Large intestine (tissue), 3 donors: ENCODE measurements around the gene DNHD1. TPM values are rescaled to one million over a fixed set of nuclear protein-coding genes. Genes with fewer than 3 reads are reported as not detected.
A peak's percentile ranks its signal among the peaks of the same experiment; 100 is the strongest.

Experiments
- DNase-seq, 2 donors: peaks; one replicate each; pipeline versions ENCODE4 v3.0.0 to v3.0.0-alpha.2; 2013
- H3K27ac ChIP-seq: one replicate; pipeline ENCODE4 v1.5.1; 2013; ENCODE audit warnings: low read length
- H3K27me3 ChIP-seq: 2 replicates; pipeline ENCODE4 v1.6.1; 2013; ENCODE audit warnings: low read length; ENCODE audit not compliant: control insufficient read depth, insufficient read depth
- H3K36me3 ChIP-seq: 2 replicates; pipeline ENCODE4 v1.6.1; 2013; ENCODE audit warnings: low read length; ENCODE audit not compliant: control insufficient read depth, insufficient read depth
- H3K4me1 ChIP-seq: one replicate; pipeline ENCODE4 v1.6.1; 2013; ENCODE audit warnings: low read length; ENCODE audit not compliant: control insufficient read depth, insufficient read depth
- H3K4me3 ChIP-seq: one replicate; pipeline ENCODE4 v1.5.1; 2013; ENCODE audit warnings: low read length
- H3K9me3 ChIP-seq: one replicate; pipeline ENCODE4 v1.6.1; 2013; ENCODE audit warnings: mild to moderate bottlenecking, low read depth, low read length, moderate library complexity; ENCODE audit not compliant: control insufficient read depth
- whole genome bisulfite sequencing: methylation state at CpG from one replicate; pipeline ENCODE4 v1.1.5; 2013; ENCODE audit warnings: low lambda C conversion rate; ENCODE audit not compliant: insufficient coverage; 5-methylcytosine and 5-hydroxymethylcytosine counted together
- polyA plus RNA-seq: library from polyadenylated mRNA; unstranded; fragments of 120-200 nt; gene quantifications from one replicate; pipeline ENCODE4 v1.2.1, GENCODE V29; 2013

DNHD1 gene
- polyA plus RNA-seq, 1 donor = 12.2 TPM

DNA sequence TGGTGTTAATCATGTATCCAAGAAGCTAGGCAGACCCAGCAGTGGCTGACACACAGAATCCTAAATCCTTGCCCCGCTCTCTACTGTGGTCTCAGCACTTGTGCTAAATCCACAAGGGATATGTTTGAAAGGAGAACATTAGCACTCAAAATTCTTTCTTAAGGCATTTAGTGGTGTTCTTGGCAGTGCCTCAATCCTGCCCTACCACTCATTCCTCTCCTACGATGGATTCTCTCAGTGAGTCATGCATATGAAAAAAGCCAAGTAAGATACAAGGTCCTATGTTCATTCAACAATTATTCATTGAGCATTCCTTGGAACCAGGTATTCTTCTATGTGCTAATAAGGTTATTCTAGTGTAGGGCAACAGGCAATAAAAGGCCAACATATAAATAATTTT lies 75.1 kb downstream of the DNHD1 start:
- no peak overlapping the region for H3K27ac ChIP-seq

DNA sequence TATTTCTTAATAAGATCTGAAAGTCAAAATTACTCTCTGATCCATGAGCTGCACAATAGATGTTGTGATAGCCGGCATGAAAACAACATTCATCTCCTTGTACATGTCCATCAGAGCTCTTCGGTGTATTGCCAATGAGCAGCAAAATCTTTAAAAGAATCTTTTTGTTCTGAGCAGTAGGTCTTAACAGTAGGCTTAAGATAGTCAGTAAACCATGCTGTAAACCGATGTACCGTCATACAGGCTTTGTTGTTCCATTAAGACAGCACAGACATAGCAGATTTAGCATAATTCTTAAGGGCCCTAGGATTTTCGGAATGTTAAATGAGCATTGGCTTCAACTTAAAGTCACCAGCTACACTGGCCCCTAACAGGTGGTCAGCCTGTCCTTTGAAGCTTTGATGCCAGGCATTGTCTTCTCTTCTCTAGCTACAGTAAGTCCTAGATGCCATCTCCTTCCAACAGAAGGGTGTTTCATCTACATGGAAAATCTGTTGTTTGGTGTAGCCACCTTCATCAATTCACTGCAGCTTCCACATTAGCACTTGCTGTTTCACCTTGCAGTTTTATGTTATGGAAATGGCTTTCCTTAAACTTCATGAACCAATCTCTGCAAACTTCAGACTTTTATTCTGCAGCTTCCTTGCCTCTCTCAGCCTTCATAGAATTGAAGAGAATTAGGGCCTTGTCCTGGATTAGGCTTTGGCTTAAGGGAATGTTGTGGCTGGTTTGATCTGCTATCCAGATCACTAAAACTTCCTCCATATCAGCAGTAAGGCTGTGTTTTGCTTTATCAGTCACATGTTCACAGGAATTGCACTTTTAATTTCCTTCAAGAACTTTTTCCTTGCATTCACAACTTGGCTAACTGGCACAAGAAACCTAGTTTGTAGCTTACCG lies 78.0 kb downstream of the DNHD1 start:
- no peak overlapping the region for H3K27ac ChIP-seq
- no peak for DNase-seq
- H3K4me3 ChIP-seq = no peak overlapping the region
- H3K36me3 ChIP-seq = no peaks in the 10 kb centered on the region
- no peaks in the 10 kb centered on the region for H3K4me1 ChIP-seq
- H3K9me3 ChIP-seq = peaks cover 10% of the 10 kb centered on the region
- no CpG with 5 or more reads among the region's 6 CpGs for whole genome bisulfite sequencing
- H3K27me3 ChIP-seq = peaks cover 13% of the 10 kb centered on the region

More for the DNA sequence above, 75.1 kb downstream of the DNHD1 start:
- Histone ChIP-seq H3K4me3 (no peak overlapping the region), H3K27me3 (peaks cover 13% of the 10 kb centered on the region), H3K4me1 (no peaks in the 10 kb centered on the region), H3K9me3 (peaks cover 10% of the 10 kb centered on the region), H3K36me3 (no peaks in the 10 kb centered on the region)
- no CpG with 5 or more reads among the region's 2 CpGs for WGBS
- DNase-seq = no peak

DNA sequence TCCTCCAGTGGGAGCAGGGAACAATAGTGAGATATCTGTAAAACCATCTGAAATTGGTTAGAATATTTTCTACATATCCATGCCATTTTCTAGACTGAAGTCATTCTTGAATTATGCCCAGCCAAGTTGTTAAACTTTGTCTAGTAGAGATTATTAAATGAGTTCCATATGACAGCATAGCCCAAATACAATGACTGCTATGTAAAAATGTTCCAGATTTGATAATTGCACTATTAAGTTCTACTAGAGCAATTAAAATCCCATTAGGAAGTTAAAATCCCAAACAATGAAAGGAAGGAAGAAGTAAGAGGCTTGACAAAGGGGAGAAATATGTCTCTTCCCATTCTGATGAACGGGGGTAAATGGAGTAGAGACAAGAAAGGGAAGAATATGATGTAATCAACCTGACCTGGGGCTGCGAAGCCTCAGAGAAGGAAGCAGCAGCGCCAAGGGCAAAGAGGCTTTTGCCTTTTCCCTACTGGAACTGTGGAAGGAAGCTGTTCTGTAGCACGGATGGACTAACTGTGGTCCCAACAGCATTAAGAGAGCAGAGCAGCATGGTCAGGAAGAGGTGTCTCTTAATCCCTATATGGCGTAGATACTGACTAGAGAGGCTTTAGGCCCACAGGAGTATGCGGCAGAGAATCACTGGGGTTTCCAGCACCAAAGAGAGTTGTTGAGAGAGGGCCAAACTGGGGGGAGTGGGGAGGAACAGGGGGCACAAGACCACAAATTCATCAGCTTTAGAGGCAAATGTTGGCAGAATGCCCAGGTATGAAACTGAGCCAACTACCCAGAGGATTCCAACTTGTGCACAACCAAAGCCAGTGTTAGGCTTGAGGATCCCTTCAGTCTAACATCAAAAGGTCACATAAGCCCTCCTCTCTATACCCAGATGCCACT lies 79.6 kb downstream of the DNHD1 start:
- DNase-seq = peak; percentile 26 to 31
- Histone ChIP-seq H3K4me1 (no peaks in the 10 kb centered on the region), H3K4me3 (no peak overlapping the region), H3K27me3 (peaks cover 2% of the 10 kb centered on the region), H3K36me3 (no peaks in the 10 kb centered on the region), H3K27ac (peak overlapping the region; percentile 44), H3K9me3 (no peaks in the 10 kb centered on the region)
- no CpG with 5 or more reads among the region's 6 CpGs for WGBS

DNA sequence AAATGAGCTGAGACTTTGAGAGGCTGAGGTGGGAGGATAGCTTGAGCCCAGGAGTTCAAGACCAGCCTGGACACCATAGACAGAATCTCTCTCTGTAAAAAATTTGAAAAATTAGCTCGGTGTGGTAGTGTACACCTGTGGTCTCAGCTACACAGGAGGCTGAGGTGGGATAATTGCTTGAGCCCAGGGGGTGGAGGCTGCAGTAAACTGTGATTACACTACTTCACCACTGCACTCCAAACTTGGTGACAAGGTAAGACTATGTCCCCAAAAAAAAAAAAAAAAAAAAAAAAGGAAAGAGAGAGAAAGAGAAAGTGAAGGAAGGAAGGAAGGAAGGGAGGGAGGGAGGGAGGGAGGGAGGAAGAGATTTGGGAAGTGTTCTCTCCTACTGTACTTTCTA lies 81.1 kb downstream of the DNHD1 start:
- WGBS = no CpG with 5 or more reads among the region's 1 CpG
- no peak for DNase-seq
- no peaks in the 10 kb centered on the region for H3K4me1 ChIP-seq
- H3K9me3 ChIP-seq = no peaks in the 10 kb centered on the region
- H3K36me3 ChIP-seq = no peaks in the 10 kb centered on the region
- no peak overlapping the region for H3K4me3 ChIP-seq
- no peaks in the 10 kb centered on the region for H3K27me3 ChIP-seq
- H3K27ac ChIP-seq = no peak overlapping the region

DNA sequence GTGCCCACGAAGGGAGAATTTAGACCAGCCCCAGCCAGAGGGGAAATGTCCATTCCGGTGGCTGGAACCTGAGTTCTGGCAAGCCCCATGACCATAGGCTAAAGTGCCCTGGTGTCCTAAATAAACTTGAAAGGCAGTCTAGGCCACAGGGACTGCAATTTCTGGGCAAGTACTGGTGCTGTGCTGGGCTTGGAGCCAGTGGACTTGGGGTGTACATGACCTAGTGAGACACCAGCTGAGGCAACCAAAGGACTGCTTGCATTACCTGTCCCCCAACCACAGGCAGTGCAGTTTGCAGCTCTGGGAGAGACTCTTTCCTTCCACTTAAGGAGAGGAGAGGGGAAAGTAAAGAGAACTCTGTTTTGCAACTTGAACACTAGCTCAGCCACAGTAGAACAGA lies 82.6 kb downstream of the DNHD1 start:
- no peak overlapping the region for H3K4me3 ChIP-seq
- no peaks in the 10 kb centered on the region for H3K4me1 ChIP-seq
- no peaks in the 10 kb centered on the region for H3K36me3 ChIP-seq
- H3K9me3 ChIP-seq = peaks cover 6% of the 10 kb centered on the region
- H3K27ac ChIP-seq = no peak overlapping the region
- WGBS = no CpG with 5 or more reads among the region's 2 CpGs
- DNase-seq = no peak
- no peaks in the 10 kb centered on the region for H3K27me3 ChIP-seq

DNA sequence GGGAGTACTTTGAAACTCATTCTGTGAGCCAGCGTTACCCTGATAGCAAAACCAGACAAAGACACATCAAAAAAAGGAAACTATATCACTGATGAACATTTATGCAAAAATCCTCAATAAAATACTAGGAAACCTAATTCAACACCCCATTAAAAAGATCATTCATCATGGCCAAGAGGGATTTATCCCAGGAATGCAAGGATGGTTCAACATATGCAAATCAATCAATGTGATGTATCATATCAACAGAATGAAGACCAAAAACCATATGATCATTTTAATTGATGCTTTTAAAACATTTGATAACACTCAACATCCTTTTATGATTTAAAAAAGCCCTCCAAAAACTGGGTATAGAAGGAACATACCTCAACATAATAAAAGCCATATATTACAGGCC lies 86.5 kb downstream of the DNHD1 start:
- Histone ChIP-seq H3K4me3 (no peak overlapping the region), H3K27me3 (no peaks in the 10 kb centered on the region), H3K36me3 (no peaks in the 10 kb centered on the region), H3K9me3 (peaks cover 11% of the 10 kb centered on the region), H3K4me1 (no peaks in the 10 kb centered on the region), H3K27ac (no peak overlapping the region)
- DNase-seq = no peak
- WGBS = no CpG with 5 or more reads among the region's 1 CpG

DNA sequence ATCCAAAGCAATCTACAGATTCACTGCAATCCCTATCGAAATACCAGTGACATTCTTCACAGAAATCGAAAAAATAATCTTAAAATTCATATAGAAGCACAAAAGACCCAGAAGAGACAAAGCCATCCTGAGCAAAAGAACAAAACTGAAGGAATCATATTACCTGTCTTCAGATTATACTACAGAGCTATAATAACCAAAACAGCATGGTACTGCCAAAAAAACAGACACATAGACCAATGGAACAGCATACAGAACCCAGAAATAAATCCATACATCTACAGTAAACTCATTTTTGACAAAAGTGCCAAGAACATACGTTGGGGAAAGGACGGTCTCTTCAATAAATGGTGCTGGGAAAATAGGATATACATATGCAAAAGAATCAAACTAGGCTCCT lies 87.4 kb downstream of the DNHD1 start:
- no peaks in the 10 kb centered on the region for H3K36me3 ChIP-seq
- WGBS = no CpG with 5 or more reads among the region's 4 CpGs
- no peaks in the 10 kb centered on the region for H3K27me3 ChIP-seq
- no peaks in the 10 kb centered on the region for H3K4me1 ChIP-seq
- no peak overlapping the region for H3K27ac ChIP-seq
- peaks cover 11% of the 10 kb centered on the region for H3K9me3 ChIP-seq
- no peak for DNase-seq
- no peak overlapping the region for H3K4me3 ChIP-seq

DNA sequence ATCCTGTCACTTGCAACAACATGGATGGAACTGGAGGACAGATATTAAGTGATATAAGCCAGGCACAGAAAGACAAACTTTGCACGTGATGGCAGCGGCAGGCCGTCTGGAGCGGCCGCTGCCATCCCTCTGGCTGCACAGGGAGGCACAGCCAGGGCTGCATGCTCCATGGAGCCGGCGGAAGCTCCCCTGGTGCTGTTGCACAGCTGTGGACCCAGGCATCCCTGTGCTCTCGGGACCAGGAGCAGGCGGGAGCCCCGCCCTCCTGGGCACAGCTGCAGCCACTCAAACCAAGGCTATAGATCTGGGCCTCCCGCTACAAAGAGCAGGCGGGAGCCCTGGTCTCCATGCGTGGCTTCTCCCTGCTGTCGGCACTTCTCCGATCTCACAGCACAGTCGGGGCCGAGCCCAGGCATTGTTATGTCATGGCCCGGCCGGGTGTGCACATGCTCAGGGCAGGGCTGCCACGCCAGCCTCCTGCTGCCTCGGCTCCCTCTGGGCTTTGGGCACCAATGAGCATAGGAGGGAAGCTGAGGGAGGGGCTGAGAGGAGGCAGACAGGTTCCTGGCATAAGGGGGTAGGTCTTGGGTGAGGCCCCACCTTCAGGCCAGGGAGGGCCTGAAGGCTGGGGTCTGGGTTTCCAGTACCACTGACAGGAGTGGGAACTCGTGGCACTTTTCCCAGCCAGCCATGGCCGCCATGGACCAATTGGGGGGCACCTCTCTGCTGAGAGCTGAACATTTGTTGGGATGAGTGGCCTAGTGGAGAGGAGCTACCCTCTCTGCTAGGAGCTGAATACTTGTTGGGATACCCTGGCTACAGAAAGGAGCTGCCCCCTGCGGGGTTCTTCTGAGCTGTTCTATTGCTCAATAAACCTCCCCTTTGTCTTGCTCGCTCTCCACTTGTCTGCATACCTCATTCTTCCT lies 89.6 kb downstream of the DNHD1 start:
- no peak for DNase-seq
- no peaks in the 10 kb centered on the region for H3K36me3 ChIP-seq
- peaks cover 11% of the 10 kb centered on the region for H3K9me3 ChIP-seq
- H3K4me1 ChIP-seq = no peaks in the 10 kb centered on the region
- H3K27ac ChIP-seq = no peak overlapping the region
- no peaks in the 10 kb centered on the region for H3K27me3 ChIP-seq
- WGBS = no CpG with 5 or more reads among the region's 25 CpGs
- H3K4me3 ChIP-seq = no peak overlapping the region

DNA sequence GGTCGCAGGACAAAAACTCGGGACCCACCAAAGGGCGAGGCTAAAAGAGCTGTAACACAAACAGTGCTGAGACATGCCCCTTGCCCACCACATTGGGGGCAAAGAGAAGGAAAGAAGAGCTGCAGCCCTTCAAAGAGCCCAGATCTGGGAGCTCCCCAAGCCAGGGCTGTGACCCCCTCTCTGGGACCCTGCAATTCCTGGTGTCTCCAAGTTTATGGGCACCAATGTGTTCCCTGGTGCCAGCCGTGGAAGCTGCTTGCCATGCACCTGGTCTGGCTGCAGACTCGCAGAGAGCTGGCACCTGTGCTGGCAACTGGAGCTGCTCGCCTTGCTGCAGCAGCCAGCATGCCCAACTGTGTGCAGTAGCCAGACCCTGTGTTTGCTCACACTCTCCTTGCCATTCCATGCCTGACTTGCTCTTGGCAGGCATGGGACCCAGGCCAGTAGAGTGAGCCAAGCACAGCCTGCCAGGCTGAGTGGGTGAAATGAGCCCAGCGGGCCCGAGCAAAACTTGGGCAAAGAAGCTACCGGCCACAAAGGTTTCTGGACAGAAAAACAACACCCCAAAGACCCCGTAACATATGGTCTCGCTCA lies 90.4 kb downstream of the DNHD1 start:
- WGBS = 100% methylated on average over 3 of the region's 11 CpGs

More for the DNA sequence above, 90.4 kb downstream of the DNHD1 start:
- Histone ChIP-seq H3K27ac (no peak overlapping the region), H3K4me1 (no peaks in the 10 kb centered on the region), H3K27me3 (no peaks in the 10 kb centered on the region), H3K4me3 (no peak overlapping the region), H3K9me3 (peaks cover 11% of the 10 kb centered on the region), H3K36me3 (peaks cover 5% of the 10 kb centered on the region)
- no peak for DNase-seq
